GM18907 (cell line): ENCODE results near the gene CEACAM1.
"Not testable (repeated sequence)": the region's sequence is repeated elsewhere in the genome, so short reads cannot be mapped to it uniquely, and the experiment has no call there.

ENCODE experiments used
- ATAC-seq: cut with Tn5 transposase; IDR thresholded peaks from one replicate; pipeline ENCODE4 v1.9.1; 2021; ENCODE audit warnings: mild to moderate bottlenecking, moderate library complexity; ENCODE audit not compliant: unreplicated experiment

The CEACAM1 gene

GRCh38 chr19:42549067-42549466 lies 20.8 kb upstream of the CEACAM1 start:
- ATAC-seq, result not testable (repeated sequence)

- ATAC-seq, result no peak
Measured at GRCh38 chr19:42548552-42548951, 20.3 kb upstream of the CEACAM1 start.

- no peak for ATAC-seq
Measured at GRCh38 chr19:42547929-42548328, 19.6 kb upstream of the CEACAM1 start.

GRCh38 chr19:42546831-42547500 lies 18.7 kb upstream of the CEACAM1 start:
- no peak for ATAC-seq

- no peak for ATAC-seq
Measured at GRCh38 chr19:42544146-42544545, 15.9 kb upstream of the CEACAM1 start.

- ATAC-seq, result no peak
Measured at GRCh38 chr19:42542791-42543190, 14.5 kb upstream of the CEACAM1 start.

- no peak for ATAC-seq
Measured at GRCh38 chr19:42540071-42540553, 11.8 kb upstream of the CEACAM1 start.

GRCh38 chr19:42538841-42539709 lies 10.8 kb upstream of the CEACAM1 start:
- no peak for ATAC-seq

- not testable (repeated sequence) for ATAC-seq
Measured at GRCh38 chr19:42535276-42535675, 7.0 kb upstream of the CEACAM1 start.

GRCh38 chr19:42534391-42534790 lies 6.1 kb upstream of the CEACAM1 start:
- ATAC-seq, result no peak

GRCh38 chr19:42532891-42533290 lies 4.6 kb upstream of the CEACAM1 start:
- no peak for ATAC-seq

- no peak for ATAC-seq
Measured at GRCh38 chr19:42531313-42531712, 3.0 kb upstream of the CEACAM1 start.

GRCh38 chr19:42529248-42529764 lies 1.0 kb upstream of the CEACAM1 start:
- peak; percentile 60 for ATAC-seq

GRCh38 chr19:42524943-42525342 lies 3.3 kb downstream of the CEACAM1 start:
- ATAC-seq, result no peak

GRCh38 chr19:42524250-42524649 lies 4.0 kb downstream of the CEACAM1 start:
- ATAC-seq, result no peak

- not testable (repeated sequence) for ATAC-seq
Measured at GRCh38 chr19:42522262-42522661, 6.0 kb downstream of the CEACAM1 start.

GRCh38 chr19:42521346-42522030 lies 6.8 kb downstream of the CEACAM1 start:
- ATAC-seq, result no peak

- no peak for ATAC-seq
Measured at GRCh38 chr19:42519108-42519507, 9.2 kb downstream of the CEACAM1 start.

GRCh38 chr19:42516771-42517170 lies 11.5 kb downstream of the CEACAM1 start:
- no peak for ATAC-seq

- ATAC-seq, result no peak
Measured at GRCh38 chr19:42515241-42515832, 12.9 kb downstream of the CEACAM1 start.

- ATAC-seq, result no peak
Measured at GRCh38 chr19:42514449-42514848, 13.8 kb downstream of the CEACAM1 start.
